Measurements from ENCODE around the gene PLD4.

PLD4 gene

GRCh38 chr14:104931304-104931770 lies 6.7 kb downstream of the PLD4 start:
- Histone ChIP-seq H3K9me2 (replicated peaks; ENCODE audit: low read depth, low read length) (no peaks in the 10 kb centered on the region), H4K20me1 (ENCODE audit: insufficient read depth, low read length, poor library complexity, severe bottlenecking) (no peaks in the 10 kb centered on the region), H2AFZ (ENCODE audit: low read length) (no peak overlapping the region), H3K4me2 (ENCODE audit: low read depth, low read length, poor library complexity, severe bottlenecking) (no peak overlapping the region), H3K9me3 (ENCODE audit: insufficient read depth, low read depth, low read length) (no peaks in the 10 kb centered on the region), H3K36me3 (ENCODE audit: insufficient read depth, low read length) (no peaks in the 10 kb centered on the region), H3K4me1 (ENCODE audit: insufficient read depth, low read length, poor library complexity, severe bottlenecking) (no peaks in the 10 kb centered on the region), H3F3A (ENCODE audit: low read depth) (no peaks in the 10 kb centered on the region), H3K79me2 (ENCODE audit: insufficient read depth, low read length) (no peaks in the 10 kb centered on the region), H3K27me3 (ENCODE audit: insufficient read depth, low read length, poor library complexity, severe bottlenecking) (no peaks in the 10 kb centered on the region), H3K9ac (ENCODE audit: low read depth, low read length, poor library complexity, severe bottlenecking) (no peak overlapping the region), H3K4me3 (ENCODE audit: low read length, poor library complexity, severe bottlenecking) (no peak overlapping the region)
- TF ChIP-seq EZH2phosphoT487 (IDR thresholded peaks at IDR 0.05; ENCODE audit: borderline replicate concordance), result no peak
- no peak for TF ChIP-seq CTCF (conservative IDR thresholded peaks at IDR 0.05; ENCODE audit: low read length)

- no peak overlapping the region for H3K9ac ChIP-seq (ENCODE audit: low read depth, low read length, poor library complexity, severe bottlenecking)
- H3K27me3 ChIP-seq (ENCODE audit: insufficient read depth, low read length, poor library complexity, severe bottlenecking), result no peaks in the 10 kb centered on the region
- no peak overlapping the region for H3K4me2 ChIP-seq (ENCODE audit: low read depth, low read length, poor library complexity, severe bottlenecking)
- no peaks in the 10 kb centered on the region for H3K9me3 ChIP-seq (ENCODE audit: insufficient read depth, low read depth, low read length)
- no peaks in the 10 kb centered on the region for H3F3A ChIP-seq (ENCODE audit: low read depth)
- H3K9me2 ChIP-seq (replicated peaks; ENCODE audit: low read depth, low read length), result no peaks in the 10 kb centered on the region
- no peaks in the 10 kb centered on the region for H3K36me3 ChIP-seq (ENCODE audit: insufficient read depth, low read length)
- TF ChIP-seq CTCF (conservative IDR thresholded peaks at IDR 0.05; ENCODE audit: low read length) (no peak), EZH2phosphoT487 (IDR thresholded peaks at IDR 0.05; ENCODE audit: borderline replicate concordance) (no peak)
- no peaks in the 10 kb centered on the region for H3K79me2 ChIP-seq (ENCODE audit: insufficient read depth, low read length)
- H3K4me3 ChIP-seq (ENCODE audit: low read length, poor library complexity, severe bottlenecking), result no peak overlapping the region
- H2AFZ ChIP-seq (ENCODE audit: low read length), result no peak overlapping the region
- H4K20me1 ChIP-seq (ENCODE audit: insufficient read depth, low read length, poor library complexity, severe bottlenecking), result no peaks in the 10 kb centered on the region
- no peaks in the 10 kb centered on the region for H3K4me1 ChIP-seq (ENCODE audit: insufficient read depth, low read length, poor library complexity, severe bottlenecking)
Measured at GRCh38 chr14:104931771-104932675, 7.3 kb downstream of the PLD4 start.

GRCh38 chr14:104932676-104933631 lies 8.3 kb downstream of the PLD4 start:
- no peaks in the 10 kb centered on the region for H3K9me2 ChIP-seq (replicated peaks; ENCODE audit: low read depth, low read length)
- H3K36me3 ChIP-seq (ENCODE audit: insufficient read depth, low read length), result no peaks in the 10 kb centered on the region
- H3K9me3 ChIP-seq (ENCODE audit: insufficient read depth, low read depth, low read length), result no peaks in the 10 kb centered on the region
- H3K4me3 ChIP-seq (ENCODE audit: low read length, poor library complexity, severe bottlenecking), result peak overlapping the region; percentile 68
- H3K9ac ChIP-seq (ENCODE audit: low read depth, low read length, poor library complexity, severe bottlenecking), result peak overlapping the region; percentile 70
- H2AFZ ChIP-seq (ENCODE audit: low read length), result peak overlapping the region; percentile 92
- peak; percentile 44 for TF ChIP-seq CTCF (conservative IDR thresholded peaks at IDR 0.05; ENCODE audit: low read length)
- no peak for TF ChIP-seq EZH2phosphoT487 (IDR thresholded peaks at IDR 0.05; ENCODE audit: borderline replicate concordance)
- H3F3A ChIP-seq (ENCODE audit: low read depth), result no peaks in the 10 kb centered on the region
- no peaks in the 10 kb centered on the region for H3K4me1 ChIP-seq (ENCODE audit: insufficient read depth, low read length, poor library complexity, severe bottlenecking)
- H4K20me1 ChIP-seq (ENCODE audit: insufficient read depth, low read length, poor library complexity, severe bottlenecking), result no peaks in the 10 kb centered on the region
- peak overlapping the region; percentile 70 for H3K4me2 ChIP-seq (ENCODE audit: low read depth, low read length, poor library complexity, severe bottlenecking)
- no peaks in the 10 kb centered on the region for H3K27me3 ChIP-seq (ENCODE audit: insufficient read depth, low read length, poor library complexity, severe bottlenecking)
- no peaks in the 10 kb centered on the region for H3K79me2 ChIP-seq (ENCODE audit: insufficient read depth, low read length)

Measured in Loucy (cell line).